SW480 (cell line): ENCODE measurements around the gene RGS6.

Experiments used
- DNase-seq: peaks from one replicate; pipeline ENCODE4 v3.0.0-alpha.2; 2016; ENCODE audit warnings: low spot score

The RGS6 gene

DNA sequence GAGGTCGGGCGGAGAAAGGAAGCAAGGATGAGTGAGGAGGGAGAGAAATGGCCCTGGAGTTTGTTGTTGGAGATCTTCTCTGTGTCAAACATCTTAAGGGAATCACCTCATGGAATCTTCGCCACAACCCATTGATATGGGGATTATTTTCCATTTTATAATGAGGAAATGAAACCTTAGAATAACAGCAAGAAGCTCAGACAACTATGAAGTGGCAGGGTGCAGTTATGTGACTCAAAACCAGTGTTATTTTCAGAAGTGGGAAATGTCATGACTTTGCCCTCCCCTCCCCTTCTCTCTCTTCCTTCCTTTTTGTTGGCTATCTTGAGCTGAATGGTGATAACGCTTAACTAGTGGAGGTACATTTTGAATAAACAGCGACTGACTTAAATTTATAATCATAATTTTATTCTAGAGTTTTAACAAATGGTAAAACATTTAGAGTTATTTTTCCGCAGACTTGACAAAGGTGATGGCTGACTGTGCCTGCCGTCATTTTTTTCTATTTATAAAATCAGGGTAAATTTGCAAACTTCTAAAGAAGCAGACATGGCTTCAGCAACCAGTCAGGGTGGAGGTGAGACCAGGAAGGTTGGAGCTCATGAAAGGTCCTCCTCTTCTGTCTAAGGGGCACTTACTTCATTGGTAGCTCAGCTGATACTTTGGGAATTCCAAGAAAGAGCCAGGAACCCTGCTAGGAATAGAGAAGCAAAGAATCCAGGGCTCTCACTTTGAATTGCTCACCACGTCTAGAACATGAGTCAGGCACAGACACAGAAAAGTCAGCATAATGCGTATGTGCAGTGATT is 232.4 kb downstream of the RGS6 start:
- no peak for DNase-seq

DNA sequence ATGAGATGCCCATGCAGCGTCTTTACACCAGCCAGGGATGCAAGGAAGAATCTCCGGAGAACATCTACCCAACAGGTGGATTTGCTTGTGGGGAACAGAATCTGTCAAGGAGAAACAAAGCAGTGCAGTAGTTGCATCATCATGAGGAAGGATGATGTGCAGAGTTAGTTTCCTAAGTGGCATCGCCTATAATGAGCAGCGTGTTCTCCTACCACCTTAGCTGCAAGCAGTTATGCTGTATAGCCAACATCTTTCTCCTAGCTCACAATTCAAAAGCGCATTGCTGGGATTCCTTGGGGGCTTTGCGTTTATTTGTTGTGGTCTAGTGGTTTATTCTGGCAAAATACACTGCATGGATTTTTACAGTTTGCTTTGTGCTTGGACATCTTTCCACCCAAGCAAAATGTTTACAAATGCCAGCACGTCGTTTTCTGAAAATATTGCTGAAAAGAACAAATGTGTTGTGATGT is 233.0 kb downstream of the RGS6 start:
- DNase-seq, result peak; percentile 56

DNA sequence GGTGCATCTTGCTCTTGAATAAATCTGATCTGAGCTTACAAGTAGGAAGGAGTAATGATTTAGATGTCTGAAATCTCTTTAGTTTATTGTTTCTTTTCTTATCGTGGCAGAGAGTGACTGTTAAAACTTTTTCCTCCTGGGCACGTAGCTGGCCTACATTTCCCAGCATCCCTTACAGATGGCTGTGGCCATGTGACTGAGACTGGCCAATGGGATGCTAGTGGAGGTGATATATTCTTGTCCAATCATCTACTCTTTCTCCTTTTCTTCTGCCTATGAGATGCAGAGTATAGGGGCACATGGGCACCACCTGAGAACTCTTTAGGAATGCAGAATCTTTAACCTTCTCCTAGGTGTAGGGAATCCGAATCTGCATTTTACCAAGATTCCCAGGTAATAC is 237.3 kb downstream of the RGS6 start:
- DNase-seq, result peak; percentile 14

DNA sequence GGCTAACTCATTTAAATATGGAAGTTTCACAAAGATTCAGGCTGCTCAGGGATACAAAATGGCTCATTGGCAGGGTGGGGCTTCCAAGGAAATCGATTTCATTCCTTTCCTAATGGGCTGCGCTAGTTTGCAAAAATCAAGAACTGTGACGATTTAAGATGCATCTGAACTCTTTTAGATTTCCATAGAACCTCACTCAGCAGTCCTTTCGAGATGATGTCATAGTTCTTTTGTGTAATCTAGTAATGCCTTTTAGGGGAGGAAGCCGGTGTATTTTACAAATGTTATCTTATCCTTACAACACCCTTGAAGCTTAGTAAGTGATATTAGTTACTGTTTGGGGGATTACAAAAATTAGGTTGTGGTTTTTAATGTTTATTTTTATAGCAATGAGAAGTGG is 239.8 kb downstream of the RGS6 start:
- DNase-seq, result no peak

DNA sequence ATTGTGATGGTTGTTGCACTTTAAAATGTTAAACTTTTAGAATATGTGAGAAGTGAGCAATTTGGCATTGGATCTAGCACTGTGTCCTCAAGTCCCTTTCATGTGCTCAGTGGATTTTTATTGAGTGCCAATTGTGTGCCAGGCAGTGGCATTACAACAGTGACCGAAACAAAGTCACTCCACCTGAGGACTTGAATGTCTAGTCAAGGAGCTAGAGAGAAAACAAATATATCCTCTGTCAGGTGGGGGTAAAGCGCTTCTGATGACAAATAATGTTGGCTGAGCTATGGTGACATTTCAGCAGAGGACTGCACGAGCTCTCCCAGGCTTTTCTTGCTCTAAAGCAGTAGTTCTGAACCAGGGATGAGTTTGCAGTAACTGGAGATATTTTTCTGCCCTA is 240.4 kb downstream of the RGS6 start:
- DNase-seq, result no peak

DNA sequence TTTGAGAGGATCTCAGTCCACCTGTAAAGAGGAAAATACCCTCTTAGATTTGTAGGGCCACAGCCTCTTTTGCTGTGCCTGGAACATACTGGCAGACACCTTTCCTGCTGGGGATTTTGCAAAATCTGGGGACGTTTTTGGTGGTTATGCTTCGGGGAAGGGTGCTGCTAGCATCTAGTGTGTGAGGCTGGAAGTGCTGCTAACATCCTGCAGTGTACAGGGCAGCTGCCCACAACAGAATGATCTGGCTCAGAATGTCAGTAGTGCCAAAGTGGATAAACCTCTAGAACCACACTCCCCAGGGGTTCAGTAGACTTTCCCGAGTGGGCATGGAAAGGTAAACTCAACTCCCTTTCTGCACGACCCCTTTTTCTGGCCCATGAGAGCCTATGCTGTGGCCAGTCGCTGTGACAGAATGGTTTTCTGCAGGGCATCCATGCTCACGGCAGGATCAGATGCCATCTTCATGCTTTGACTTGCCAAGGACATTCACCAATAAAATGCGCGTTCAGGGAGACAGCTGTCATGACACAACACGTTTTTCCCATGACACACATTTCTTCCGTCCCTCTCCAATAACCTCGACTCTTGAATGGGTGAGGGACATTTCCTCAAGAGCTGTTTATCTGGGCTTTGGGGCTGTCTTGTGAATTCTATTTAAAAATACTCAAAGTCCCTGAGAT is 240.9 kb downstream of the RGS6 start:
- DNase-seq, result no peak

DNA sequence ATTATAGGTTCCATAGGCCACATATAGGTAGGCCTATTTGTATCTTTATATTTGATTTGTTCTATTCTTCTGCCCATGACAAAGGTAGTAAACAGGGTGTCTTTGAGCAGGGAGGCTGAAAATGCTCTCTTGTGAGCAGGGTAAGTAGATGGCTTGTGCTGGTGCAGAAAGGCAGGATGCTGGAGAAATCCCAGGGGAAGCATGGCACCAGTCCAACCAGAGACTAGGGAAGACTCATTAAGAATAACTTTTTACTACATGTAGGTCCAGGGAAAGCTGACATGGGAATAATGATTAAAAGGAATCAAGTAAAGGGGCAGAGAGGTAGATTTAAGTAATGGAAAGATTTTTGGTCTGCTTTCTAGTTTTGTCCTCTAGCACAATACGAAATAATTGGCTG is 245.0 kb downstream of the RGS6 start:
- DNase-seq, result no peak

DNA sequence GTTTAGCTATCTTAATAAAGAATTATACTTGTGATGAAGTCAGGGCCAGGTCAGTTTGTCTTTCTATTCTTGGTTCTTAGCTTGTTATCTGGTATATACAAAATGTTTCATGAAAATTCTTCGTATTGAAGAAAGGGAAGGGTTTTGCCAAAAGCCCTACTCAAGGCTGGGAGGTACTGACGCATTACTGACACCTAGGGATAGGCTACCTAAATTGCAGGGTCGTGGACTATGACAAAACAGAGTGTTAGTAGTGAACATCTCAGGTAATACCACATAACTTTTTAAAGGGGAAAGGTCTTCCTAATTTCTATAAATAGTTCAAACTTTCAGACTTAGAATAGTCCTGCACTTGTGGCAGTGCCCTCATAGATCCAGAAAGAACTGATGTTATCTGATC is 246.3 kb downstream of the RGS6 start:
- no peak for DNase-seq

DNA sequence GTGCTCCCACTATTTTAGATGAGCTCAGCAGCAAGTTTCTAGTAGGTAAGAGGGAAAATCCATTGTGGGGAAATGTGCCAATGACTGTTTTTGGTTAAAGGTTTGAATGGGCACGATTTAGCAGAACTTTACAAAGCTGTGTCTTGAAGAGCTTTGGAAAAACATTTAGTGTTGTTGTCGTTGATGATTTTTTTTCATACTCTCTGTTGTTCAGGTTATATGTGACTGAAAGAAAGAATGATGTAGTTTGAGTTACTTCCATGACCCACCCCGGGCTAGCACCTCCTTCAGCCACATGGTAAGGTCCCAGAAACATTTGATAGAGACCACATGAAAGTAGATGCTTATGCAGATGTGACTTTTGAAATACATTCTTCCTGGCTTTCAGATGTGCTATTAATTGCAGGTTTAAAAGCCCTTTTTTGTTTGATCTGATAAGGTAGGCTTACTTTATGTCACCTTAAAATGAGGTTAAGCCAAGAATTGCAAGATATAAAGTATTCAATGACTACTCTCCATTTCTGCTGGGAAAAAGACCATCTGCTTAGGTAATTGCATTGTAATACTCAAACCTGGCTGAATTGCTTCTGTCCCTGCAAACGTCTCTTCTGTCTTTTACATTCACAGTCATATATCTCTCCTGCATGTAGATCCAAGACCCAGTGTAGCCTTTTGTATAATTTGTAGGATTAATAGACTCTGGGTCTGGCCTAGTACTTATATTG is 250.6 kb downstream of the RGS6 start:
- DNase-seq, result peak; percentile 88

DNA sequence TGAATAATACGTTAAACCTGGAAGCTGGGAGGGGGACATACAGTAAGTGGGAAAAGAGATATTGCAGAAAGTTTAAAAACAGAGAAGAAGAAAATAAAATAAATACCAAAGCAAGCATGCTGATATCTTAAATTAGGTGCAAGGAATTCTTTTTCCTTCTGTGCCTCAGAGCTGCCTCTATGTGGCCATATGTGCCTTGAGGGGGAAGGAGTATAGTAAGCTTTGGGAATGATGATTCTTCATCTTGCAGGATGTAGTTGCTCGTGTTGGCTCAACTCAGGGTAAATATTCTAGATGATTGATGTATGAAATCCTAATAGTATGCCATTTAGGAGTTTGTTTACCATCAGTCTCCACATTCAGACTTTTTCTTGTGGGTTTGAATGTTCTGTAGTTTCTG is 251.4 kb downstream of the RGS6 start:
- DNase-seq, result no peak

DNA sequence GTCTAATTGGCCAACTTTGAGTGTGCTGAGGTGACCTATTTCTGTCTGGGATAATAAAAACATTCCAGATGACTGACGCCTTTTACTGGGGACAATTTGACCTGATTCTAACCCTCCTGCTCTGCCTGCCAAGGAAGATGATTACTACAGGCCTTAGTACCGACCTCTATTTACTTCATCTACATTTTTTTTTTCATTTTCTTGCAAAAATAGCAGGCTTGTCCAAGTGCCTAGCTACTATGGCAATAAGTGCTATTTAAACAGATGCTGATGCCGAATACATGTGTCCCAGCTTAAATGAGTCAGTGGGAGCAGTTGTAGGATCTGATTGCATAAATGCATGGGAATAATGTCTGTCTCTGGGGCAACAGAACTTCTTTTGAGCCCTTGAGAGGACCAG is 254.3 kb downstream of the RGS6 start:
- DNase-seq, result no peak

DNA sequence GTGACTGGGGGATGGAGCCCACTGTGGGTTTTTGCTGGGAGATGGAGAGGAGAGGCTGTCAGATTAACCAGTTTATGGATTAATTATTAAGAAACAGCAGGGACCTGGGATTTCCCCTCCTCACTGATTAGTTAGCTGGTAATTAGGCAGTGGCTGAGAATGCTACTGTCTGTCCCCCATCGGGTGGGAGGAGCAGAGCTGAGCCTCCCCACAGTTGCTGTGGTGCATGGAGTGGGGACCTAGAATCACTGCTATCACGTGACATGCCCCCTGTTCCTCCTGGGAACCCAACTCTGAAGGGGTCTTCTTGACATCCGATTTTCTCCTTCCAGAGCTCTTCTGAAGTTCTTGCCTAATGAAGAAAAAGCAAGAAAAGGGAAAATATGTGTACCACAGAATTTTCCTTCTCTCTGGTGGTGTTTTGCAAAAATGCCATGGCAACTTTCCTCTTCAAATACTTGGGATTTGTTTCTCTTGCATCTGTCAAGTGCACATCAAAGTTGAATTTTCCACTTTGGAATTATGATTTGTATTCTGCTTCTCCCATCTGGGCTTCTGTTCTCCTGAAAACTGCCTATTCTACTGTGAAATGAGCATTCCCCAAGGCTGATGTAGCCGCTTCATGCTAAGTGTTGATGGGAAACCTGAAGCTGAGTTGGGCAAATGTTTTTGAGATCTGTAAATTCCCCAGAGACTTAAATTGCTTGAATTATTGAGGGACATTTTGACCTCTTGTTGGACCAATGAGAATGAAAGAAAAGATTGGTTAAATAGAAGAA is 264.2 kb downstream of the RGS6 start:
- no peak for DNase-seq

DNA sequence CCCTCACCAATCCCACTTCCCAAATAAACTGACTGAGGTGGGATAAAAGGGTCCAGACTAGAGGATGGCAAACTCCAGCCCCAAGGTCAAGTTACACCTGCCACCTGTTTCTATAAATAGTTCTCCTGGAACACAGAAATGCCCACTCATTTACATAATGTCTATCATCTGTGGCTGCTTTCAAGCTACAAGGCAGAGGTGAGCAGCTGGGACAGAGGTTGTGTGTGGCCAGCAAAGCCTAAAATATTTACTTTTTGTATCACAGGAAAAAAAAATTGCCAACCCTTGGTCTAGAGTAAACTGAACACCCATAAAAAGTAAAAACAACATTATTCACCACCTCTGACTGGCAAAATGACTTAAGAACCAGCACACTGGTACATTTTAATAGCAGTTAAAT is 269.4 kb downstream of the RGS6 start:
- DNase-seq, result peak; percentile 47

DNA sequence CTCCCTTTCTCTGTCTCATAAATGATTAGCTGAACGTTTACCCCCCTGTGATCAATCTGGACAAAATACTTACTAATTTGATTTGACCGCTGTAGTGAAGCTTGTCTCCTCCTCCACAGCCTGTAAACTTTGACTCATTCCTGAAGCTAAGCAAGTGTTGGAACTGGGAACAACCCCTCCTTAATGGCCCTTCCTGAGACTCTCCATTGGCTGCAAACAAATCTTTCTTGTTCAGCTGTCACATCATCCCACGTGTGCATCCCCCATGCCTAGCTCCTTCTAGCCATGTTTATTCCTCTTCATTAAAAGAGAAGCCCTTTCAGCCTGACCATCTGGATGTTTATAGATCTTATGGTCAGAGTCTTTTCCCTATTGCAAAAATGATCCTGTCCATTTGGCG is 281.2 kb downstream of the RGS6 start:
- DNase-seq, result no peak

DNA sequence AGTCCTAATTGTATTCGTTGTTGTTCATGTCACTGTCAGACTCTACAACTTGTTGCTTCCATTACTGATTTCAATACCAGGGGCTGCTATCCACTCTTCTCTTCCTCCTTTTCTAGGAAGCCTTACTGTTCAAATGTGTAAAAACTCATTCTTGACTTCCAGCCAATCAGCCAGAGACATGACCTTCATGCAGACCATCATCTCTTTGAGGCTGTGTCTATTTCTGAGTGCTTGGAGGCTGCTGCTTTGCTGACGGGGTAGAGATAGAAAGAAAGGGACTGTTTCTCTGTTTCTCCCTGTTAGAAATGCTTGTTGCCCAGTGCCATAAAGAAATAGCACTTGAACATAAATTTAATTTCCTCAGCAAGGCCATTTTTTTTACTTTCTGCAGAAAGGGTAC is 282.9 kb downstream of the RGS6 start:
- no peak for DNase-seq

DNA sequence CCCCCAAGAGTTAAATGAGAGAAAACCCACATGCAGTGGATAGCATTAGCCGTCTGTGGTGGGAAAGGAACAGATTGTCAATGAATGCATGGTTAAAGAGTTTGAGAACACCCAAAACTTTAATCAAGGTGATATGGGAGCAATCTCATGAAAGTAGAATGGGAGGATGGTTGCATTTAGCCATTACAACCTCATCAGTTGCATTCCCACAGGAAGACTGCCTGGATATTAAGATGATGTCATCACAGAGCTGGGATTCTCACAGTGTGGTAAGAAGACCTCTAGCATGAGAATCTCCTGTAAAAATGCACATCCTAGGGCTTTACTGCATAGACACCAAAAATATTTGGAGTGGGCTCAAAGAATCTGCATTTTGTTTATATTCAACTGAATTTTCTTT is 284.9 kb downstream of the RGS6 start:
- DNase-seq, result no peak

DNA sequence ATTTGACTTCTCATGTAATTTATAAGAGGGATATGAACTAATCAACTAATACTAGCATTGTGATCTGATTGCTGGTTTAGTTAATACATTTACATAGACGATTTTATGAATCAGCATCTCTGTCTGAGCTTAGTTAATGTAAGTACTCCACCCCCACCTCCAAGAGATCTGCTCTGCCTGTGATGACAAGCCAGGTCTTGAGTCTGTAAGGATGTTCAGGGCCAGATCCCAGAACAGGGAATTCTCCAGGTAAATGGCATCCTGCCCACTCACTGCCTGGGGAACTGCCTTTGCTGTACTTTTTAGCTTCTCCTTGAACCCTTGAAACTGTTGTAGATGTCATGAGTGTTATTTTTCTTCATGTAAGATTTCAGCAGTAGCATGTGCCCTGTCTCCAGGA is 289.8 kb downstream of the RGS6 start:
- DNase-seq, result no peak

DNA sequence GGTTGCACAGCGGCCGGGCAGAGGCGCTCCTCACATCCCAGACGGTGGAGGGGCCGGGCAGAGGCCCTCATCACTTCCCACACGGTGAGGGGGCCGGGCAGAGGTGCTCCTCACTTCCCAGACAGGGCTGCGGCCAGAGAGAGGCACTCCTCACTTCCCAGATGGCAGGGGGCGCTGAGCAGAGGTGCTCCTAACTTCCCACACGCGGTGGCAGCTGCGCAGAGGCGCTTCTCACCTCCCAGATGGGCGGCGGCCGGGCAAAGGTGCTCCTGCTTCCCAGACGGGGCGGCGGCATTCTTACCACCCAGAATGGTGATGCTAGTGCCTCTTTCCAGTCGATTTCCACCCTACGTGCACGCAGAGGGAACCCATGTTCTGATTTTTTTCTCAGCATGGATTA is 304.4 kb downstream of the RGS6 start:
- DNase-seq, result no peak

DNA sequence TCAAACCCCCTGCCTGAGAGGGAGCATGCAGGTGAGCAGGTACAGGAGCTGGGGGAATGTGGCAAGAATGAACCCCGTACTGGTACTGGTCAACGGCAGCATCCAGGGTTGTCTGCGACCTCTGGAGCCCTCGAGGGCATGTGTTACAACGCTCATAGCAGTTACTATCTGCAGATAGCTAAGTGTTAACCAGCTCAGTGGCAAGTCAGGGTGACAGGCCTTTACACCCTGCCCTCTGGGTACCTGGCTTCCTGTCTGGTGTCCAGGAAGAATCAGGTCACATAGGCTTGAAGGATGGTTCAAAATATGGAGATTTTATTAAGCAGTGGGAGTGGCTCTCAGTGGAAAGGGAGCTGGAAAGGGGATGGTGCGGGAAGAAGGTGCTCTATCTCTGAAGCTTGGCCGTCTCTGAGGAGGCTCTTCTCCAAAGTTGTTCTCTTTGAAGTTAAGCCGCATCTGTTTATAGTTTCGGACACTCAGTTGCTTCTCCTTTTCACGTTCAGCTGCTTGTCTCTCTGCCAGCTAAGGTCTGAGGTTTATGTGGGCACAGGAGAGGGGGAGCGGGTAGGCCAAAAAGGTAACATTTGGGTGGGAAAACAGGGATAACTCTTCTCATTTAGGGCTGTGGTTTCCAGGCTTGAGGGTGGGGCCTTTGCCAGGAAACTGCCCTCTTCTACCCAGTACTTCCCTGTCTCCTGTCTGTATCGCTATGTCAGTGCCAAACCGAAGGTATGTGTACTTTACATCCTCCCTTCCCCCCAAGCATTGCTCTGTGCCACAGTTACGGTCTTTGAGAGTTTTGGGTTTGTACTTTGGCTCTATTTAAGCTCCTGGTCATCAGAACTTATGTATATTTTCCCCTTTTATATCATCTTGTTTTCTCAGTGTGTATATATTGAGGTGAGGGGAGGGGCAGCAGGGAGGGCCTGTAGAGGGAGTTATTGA is 305.8 kb downstream of the RGS6 start:
- peak; percentile 21 for DNase-seq

DNA sequence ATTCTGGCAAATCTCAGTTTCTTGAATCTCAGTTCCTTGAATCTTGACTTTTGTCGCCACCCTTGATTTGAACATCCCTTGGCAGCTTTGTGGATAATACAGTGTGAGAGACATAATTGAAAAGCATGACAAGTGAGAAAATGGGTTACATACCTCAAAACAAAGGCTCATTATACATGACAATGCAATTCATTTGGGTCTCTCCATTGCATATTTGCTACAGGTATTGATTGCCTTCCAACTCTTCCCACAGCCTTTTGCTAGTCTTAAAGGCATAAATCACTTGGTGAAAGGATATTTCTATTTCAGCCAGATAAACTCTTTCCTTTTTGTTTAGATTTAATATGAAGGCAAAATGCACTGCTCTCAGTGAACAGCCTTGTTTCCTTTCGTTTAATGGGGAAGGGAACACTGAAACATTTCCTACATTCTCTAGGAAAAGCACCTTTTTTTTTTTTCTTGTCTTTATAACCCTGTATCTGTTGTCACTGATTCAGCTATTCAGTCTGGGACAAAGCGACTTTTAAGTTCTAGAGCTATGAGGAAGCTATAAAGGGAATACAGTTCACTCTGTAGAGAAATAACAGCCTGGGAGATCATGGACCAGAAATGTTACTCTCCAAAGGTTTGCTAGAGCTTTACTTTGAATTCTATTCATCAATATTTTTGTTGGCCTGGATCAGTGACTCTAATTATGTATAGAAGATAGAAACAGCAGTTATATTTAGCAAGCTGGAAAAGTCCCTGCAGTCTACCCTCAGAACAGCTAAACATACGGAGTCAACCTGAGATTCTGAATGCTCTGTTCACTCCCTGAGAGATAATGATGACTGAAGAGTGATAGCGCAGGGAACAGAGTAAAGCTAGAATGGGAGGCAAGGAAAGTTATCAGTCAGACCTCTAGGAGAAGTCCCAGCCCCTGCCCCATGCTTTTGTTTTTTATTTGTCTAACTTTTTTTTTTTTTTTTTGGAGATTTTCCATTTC is 311.4 kb downstream of the RGS6 start:
- DNase-seq, result peak; percentile 16
